Measurements from ENCODE around the gene SPIRE2. TPM values are rescaled to one million over a fixed set of nuclear protein-coding genes. Genes with fewer than 3 reads are reported as not detected.

The SPIRE2 gene
- total and polyA plus RNA-seq, 2 of the 13 experiments (the other 11 are each of a cell fraction or from before 2014, with no cell fraction given), result 13.3 to 37.5 TPM

DNA sequence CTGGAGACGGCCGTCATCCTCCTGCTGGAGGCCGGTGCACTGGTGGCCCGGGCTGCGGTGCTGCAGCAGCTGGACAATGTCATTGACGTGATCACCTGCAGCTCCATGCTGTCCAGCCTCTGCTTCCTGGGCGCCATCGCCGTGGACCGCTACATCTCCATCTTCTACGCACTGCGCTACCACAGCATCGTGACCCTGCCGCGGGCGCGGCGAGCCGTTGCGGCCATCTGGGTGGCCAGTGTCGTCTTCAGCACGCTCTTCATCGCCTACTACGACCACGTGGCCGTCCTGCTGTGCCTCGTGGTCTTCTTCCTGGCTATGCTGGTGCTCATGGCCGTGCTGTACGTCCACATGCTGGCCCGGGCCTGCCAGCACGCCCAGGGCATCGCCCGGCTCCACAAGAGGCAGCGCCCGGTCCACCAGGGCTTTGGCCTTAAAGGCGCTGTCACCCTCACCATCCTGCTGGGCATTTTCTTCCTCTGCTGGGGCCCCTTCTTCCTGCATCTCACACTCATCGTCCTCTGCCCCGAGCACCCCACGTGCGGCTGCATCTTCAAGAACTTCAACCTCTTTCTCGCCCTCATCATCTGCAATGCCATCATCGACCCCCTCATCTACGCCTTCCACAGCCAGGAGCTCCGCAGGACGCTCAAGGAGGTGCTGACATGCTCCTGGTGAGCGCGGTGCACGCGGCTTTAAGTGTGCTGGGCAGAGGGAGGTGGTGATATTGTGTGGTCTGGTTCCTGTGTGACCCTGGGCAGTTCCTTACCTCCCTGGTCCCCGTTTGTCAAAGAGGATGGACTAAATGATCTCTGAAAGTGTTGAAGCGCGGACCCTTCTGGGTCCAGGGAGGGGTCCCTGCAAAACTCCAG is 91.5 kb downstream of the SPIRE2 start (continued):
- TF ChIP-seq REXO4 (CRISPR knock-in tag; IDR thresholded peaks at IDR 0.05; ENCODE audit: borderline replicate concordance), result no peak
- no peak for TF ChIP-seq ZFP82 (CRISPR knock-in tag; IDR thresholded peaks at IDR 0.05; ENCODE audit: borderline replicate concordance)
- TF ChIP-seq, protein P1, sequence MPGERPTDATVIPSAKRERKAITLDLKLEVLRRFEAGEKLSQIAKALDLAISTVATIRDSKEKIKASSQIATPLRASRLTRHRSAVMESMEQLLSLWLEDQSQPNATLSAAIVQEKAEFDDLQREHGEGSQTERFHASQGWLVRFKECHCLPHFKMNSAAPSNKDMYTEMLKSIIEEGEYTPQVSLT (CRISPR knock-in tag; IDR thresholded peaks at IDR 0.05; ENCODE audit: borderline replicate concordance, low read depth), result no peak
- no peak for TF ChIP-seq PLRG1 (conservative IDR thresholded peaks at IDR 0.05)
- TF ChIP-seq ZNF75D (CRISPR knock-in tag; IDR thresholded peaks at IDR 0.05; ENCODE audit: borderline replicate concordance), result no peak
- TF ChIP-seq PHF20 (CRISPR knock-in tag; IDR thresholded peaks at IDR 0.05), result no peak
- no peak for TF ChIP-seq SRSF1 (optimal IDR thresholded peaks at IDR 0.05; ENCODE audit: low read depth, low read length)
- TF ChIP-seq MAFG (CRISPR knock-in tag; IDR thresholded peaks at IDR 0.05), result no peak
- TF ChIP-seq TP53 (CRISPR knock-in tag; conservative IDR thresholded peaks at IDR 0.05), result no peak
- TF ChIP-seq RFX1 (IDR thresholded peaks at IDR 0.05), result no peak
- no peak for TF ChIP-seq GLI4 (CRISPR knock-in tag; IDR thresholded peaks at IDR 0.05; ENCODE audit: borderline replicate concordance)
- no peak for TF ChIP-seq MLLT10 (CRISPR knock-in tag; IDR thresholded peaks at IDR 0.05)
- TF ChIP-seq, protein P2, sequence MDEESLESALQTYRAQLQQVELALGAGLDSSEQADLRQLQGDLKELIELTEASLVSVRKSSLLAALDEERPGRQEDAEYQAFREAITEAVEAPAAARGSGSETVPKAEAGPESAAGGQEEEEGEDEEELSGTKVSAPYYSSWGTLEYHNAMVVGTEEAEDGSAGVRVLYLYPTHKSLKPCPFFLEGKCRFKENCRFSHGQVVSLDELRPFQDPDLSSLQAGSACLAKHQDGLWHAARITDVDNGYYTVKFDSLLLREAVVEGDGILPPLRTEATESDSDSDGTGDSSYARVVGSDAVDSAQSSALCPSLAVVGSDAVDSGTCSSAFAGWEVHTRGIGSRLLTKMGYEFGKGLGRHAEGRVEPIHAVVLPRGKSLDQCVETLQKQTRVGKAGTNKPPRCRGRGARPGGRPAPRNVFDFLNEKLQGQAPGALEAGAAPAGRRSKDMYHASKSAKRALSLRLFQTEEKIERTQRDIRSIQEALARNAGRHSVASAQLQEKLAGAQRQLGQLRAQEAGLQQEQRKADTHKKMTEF (CRISPR knock-in tag; IDR thresholded peaks at IDR 0.05), result no peak
- TF ChIP-seq ZNF788 (CRISPR knock-in tag; IDR thresholded peaks at IDR 0.05; ENCODE audit: borderline replicate concordance), result peak; percentile 52; the same call in 1 of the 2 replicates
- no peak for TF ChIP-seq IKZF4 (CRISPR knock-in tag; IDR thresholded peaks at IDR 0.05; ENCODE audit: borderline replicate concordance, low read depth, not compliant biosample characterization)
- no peak for TF ChIP-seq SMAD1 (CRISPR knock-in tag; IDR thresholded peaks at IDR 0.05; ENCODE audit: borderline replicate concordance, low read depth)
- TF ChIP-seq, protein P3, sequence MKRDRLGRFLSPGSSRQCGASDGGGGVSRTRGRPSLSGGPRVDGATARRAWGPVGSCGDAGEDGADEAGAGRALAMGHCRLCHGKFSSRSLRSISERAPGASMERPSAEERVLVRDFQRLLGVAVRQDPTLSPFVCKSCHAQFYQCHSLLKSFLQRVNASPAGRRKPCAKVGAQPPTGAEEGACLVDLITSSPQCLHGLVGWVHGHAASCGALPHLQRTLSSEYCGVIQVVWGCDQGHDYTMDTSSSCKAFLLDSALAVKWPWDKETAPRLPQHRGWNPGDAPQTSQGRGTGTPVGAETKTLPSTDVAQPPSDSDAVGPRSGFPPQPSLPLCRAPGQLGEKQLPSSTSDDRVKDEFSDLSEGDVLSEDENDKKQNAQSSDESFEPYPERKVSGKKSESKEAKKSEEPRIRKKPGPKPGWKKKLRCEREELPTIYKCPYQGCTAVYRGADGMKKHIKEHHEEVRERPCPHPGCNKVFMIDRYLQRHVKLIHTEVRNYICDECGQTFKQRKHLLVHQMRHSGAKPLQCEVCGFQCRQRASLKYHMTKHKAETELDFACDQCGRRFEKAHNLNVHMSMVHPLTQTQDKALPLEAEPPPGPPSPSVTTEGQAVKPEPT (CRISPR knock-in tag; IDR thresholded peaks at IDR 0.05; ENCODE audit: low read depth), result no peak
- TF ChIP-seq SIN3A (IDR thresholded peaks at IDR 0.05; ENCODE audit: borderline replicate concordance, low read depth, low read length), result no peak
- no peak for TF ChIP-seq TOPORS (CRISPR knock-in tag; IDR thresholded peaks at IDR 0.05)
- TF ChIP-seq ZFP36 (IDR thresholded peaks at IDR 0.05; ENCODE audit: borderline replicate concordance, low read depth, low read length, partially characterized antibody), result no peak
- no peak for TF ChIP-seq SIX4 (CRISPR knock-in tag; IDR thresholded peaks at IDR 0.05)
- TF ChIP-seq NONO (IDR thresholded peaks at IDR 0.05), result no peak
- TF ChIP-seq NONO (CRISPR knock-in tag; conservative IDR thresholded peaks at IDR 0.05), result no peak
- TF ChIP-seq, protein P4, sequence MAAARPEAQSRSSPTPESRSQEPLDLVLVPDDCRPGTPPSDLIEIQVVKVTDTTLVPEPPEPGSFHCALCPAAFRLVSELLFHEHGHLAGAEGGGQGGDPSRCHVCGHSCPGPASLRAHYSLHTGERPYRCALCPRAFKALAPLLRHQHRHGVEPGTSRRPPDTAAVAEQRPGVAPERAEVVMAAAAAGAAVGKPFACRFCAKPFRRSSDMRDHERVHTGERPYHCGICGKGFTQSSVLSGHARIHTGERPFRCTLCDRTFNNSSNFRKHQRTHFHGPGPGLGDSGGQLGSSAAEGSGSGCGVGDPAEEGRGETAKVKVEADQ (CRISPR knock-in tag; IDR thresholded peaks at IDR 0.05; ENCODE audit: borderline replicate concordance), result no peak

All from HepG2 (cell line).